Daoy (cell line): ENCODE measurements around the gene GPR75. TPM values are rescaled to one million over a fixed set of nuclear protein-coding genes. Genes with fewer than 3 reads are reported as not detected.

ENCODE experiments used
- total RNA-seq: library from RNA; depleted of rRNA; stranded (reverse); fragments of >200 nt; shearing (Covaris generic); gene quantifications from 2 replicates; pipeline ENCODE4 v1.2.3, GENCODE V29; 2014; rRNA removed

GPR75 gene
- total RNA-seq, 1 experiment from 2014 or later = 1.0 TPM

Other genes with a start within 250 kb of the GPR75 start
- gene CHAC2, start 92.2 kb downstream of the GPR75 start, total RNA-seq = 17.2 and 26.6 TPM in 2 replicates
- 24.4 and 24.5 TPM in 2 replicates for gene ASB3, start 73.0 kb downstream of the GPR75 start, total RNA-seq
- gene ERLEC1, start 72.9 kb downstream of the GPR75 start, total RNA-seq = 71.3 and 71.9 TPM in 2 replicates
- 41.9 and 42.9 TPM in 2 replicates for gene PSME4, start 111.0 kb upstream of the GPR75 start, total RNA-seq